SK-N-SH (cell line): ENCODE data around the gene NTNG1. TPM values are rescaled to one million over a fixed set of nuclear protein-coding genes. Genes with fewer than 3 reads are reported as not detected.

ENCODE experiments used
- CTCF ChIA-PET: fragments of 300-600, 350-600 bp; formaldehyde crosslinking; extraction: SDS; loops from one replicate; lab custom pipeline; 2021; lab: Yijun Ruan, JAX
- POLR2A ChIA-PET: fragments of 350-600 bp; sonication (Branson Sonifier 250); formaldehyde crosslinking; extraction: SDS; loops from one replicate; lab custom pipeline; 2020; ENCODE audit warnings: antibody characterized with exemption, inconsistent platforms; lab: Yijun Ruan, JAX
- DNase-seq: peaks from one replicate; pipeline ENCODE4 v3.0.0; 2012
- H2AFZ ChIP-seq: fragments of 200-600 bp; sonication (generic); 2 replicates; pipeline ENCODE4 v1.8.1; 2016; ENCODE audit warnings: antibody characterized with exemption, mild to moderate bottlenecking, low read depth
- H3F3A ChIP-seq: fragments of 200-600 bp; sonication (generic); replicated peaks from 2 replicates; pipeline ENCODE3; 2016; ENCODE audit warnings: antibody characterized with exemption, mild to moderate bottlenecking; ENCODE audit not compliant: insufficient read depth
- H3K27ac ChIP-seq, 2 experiments: fragments of 200-500 bp in 1 of 2; fragments of 200-600 bp in 1 of 2; sonication (Bioruptor generic) in 1 of 2; sonication (generic), shearing (Covaris generic) in 1 of 2; 2 replicates each; pipeline versions ENCODE4 v1.5.1 to v1.6.1; 2014 to 2016; ENCODE audit warnings: low read depth in 2 of 2, inconsistent platforms in 1 of 2, low read length in 1 of 2, mild to moderate bottlenecking in 1 of 2, mixed read lengths in 1 of 2
- H3K27me3 ChIP-seq: fragments of 200-600 bp; sonication (generic), shearing (Covaris generic); 2 replicates; pipeline ENCODE4 v1.6.1; 2016; ENCODE audit warnings: mixed run types; ENCODE audit not compliant: insufficient read depth
- H3K36me3 ChIP-seq, 2 experiments: fragments of 200-500 bp in 1 of 2; fragments of 200-600 bp in 1 of 2; sonication (Bioruptor generic) in 1 of 2; sonication (generic) in 1 of 2; replicated peaks in 1 of 2; 2 replicates each; pipeline versions ENCODE3 to v1.5.1; 2014 to 2016; ENCODE audit warnings: low read length in 1 of 2, mild to moderate bottlenecking in 1 of 2; ENCODE audit not compliant: insufficient read depth in 2 of 2, control insufficient read depth in 1 of 2
- H3K4me1 ChIP-seq, 2 experiments: fragments of 200-500 bp in 1 of 2; fragments of 200-600 bp in 1 of 2; sonication (Bioruptor generic) in 1 of 2; sonication (generic), shearing (Covaris generic) in 1 of 2; 2 replicates each; pipeline versions ENCODE4 v1.5.1 to v1.6.1; 2014 to 2016; ENCODE audit warnings: low read depth in 1 of 2, low read length in 1 of 2, mixed run types in 1 of 2; ENCODE audit not compliant: insufficient read depth in 2 of 2, control insufficient read depth in 1 of 2
- H3K4me2 ChIP-seq: fragments of 200-600 bp; sonication (generic), shearing (Covaris generic); 2 replicates; pipeline ENCODE4 v1.6.1; 2017; ENCODE audit warnings: mixed run types
- H3K4me3 ChIP-seq, 2 experiments: fragments of 200-500 bp in 1 of 2; fragments of 200-600 bp in 1 of 2; sonication (Bioruptor generic) in 1 of 2; sonication (generic), shearing (Covaris generic) in 1 of 2; 2 replicates each; pipeline versions ENCODE4 v1.5.1 to v1.8.1; 2014 to 2016; ENCODE audit warnings: low read depth in 2 of 2, inconsistent platforms in 1 of 2, low read length in 1 of 2, mild to moderate bottlenecking in 1 of 2, mixed read lengths in 1 of 2, moderate library complexity in 1 of 2
- H3K79me2 ChIP-seq: fragments of 200-600 bp; sonication (generic); 2 replicates; pipeline ENCODE4 v1.8.1; 2017; ENCODE audit warnings: mild to moderate bottlenecking; ENCODE audit not compliant: insufficient read depth
- H3K9ac ChIP-seq: fragments of 200-600 bp; sonication (generic); 2 replicates; pipeline ENCODE4 v1.6.1; 2017; ENCODE audit warnings: mixed run types
- H3K9me2 ChIP-seq: fragments of 200-600 bp; sonication (generic); 2 replicates; pipeline ENCODE4 v1.6.1; 2017; ENCODE audit warnings: mixed run types
- H3K9me3 ChIP-seq: fragments of 200-600 bp; sonication (generic); 2 replicates; pipeline ENCODE4 v1.6.1; 2017; ENCODE audit warnings: mixed run types, mild to moderate bottlenecking, moderate library complexity
- H4K20me1 ChIP-seq: fragments of 200-600 bp; sonication (generic); 2 replicates; pipeline ENCODE4 v1.6.1; 2017; ENCODE audit warnings: mild to moderate bottlenecking, mixed run types; ENCODE audit not compliant: insufficient read depth
- CTCF ChIP-seq: fragments of 200-600 bp; sonication (generic); IDR thresholded peaks from 2 replicates; pipeline ENCODE4 v1.6.1; 2017; ENCODE audit warnings: antibody characterized with exemption, mild to moderate bottlenecking, moderate library complexity
- ELF1 ChIP-seq: IDR thresholded peaks from 2 replicates; pipeline ENCODE4 v1.4.0; 2012
- IRF3 ChIP-seq: fragments of 150-350 bp; IDR thresholded peaks from 2 replicates; pipeline ENCODE4 v1.6.1; 2016; ENCODE audit warnings: mild to moderate bottlenecking, low read depth, low read length
- MEF2A ChIP-seq: IDR thresholded peaks from 2 replicates; pipeline ENCODE4 v1.4.0; 2012; ENCODE audit warnings: low read depth, borderline replicate concordance
- MXI1 ChIP-seq: IDR thresholded peaks from 2 replicates; pipeline ENCODE4 v1.6.1; 2012; ENCODE audit warnings: mild to moderate bottlenecking, low read depth, low read length, improper control_type of control experiment
- YY1 ChIP-seq: IDR thresholded peaks from 2 replicates; pipeline ENCODE4 v1.4.0; 2012; ENCODE audit warnings: low read depth, mild to moderate bottlenecking
- WGBS: methylation state at CpG from one replicate; pipeline ENCODE4 v1.1.6; 2017; ENCODE audit warnings: low lambda C conversion rate; 5-methylcytosine and 5-hydroxymethylcytosine counted together
- polyA plus RNA-seq, 3 experiments: library from polyadenylated mRNA; depleted of rRNA; stranded (reverse); fragments of >200 nt; gene quantifications; 2 replicates each; pipeline ENCODE4 v1.2.3, GENCODE V29; 2012

Gene NTNG1
- polyA plus RNA-seq, 1 of the 3 experiments (the other 2 are of a cell fraction) = 0.03 TPM

GRCh38 chr1:107477233-107477632 is 336.4 kb downstream of the NTNG1 start:
- CTCF ChIA-PET = interaction anchor here (1.0 to 2.5 kb wide), 8 partner anchors 8 to 200 kb away, joined by 3 to 11 read pairs (median 3); no protein-coding TSS in a partner anchor
- 64% methylated on average over 2 of the region's 2 CpGs for WGBS
- H3K79me2 ChIP-seq = no peaks in the 10 kb centered on the region

GRCh38 chr1:107479865-107480350 is 339.1 kb downstream of the NTNG1 start:
- no peak overlapping the region for H3K4me2 ChIP-seq
- H3K4me3 ChIP-seq = no peak overlapping the region
- H4K20me1 ChIP-seq = no peaks in the 10 kb centered on the region
- H2AFZ ChIP-seq = no peak overlapping the region
- TF ChIP-seq MEF2A = no peak
- peak; percentile 26; the same call in 1 of the 2 replicates for TF ChIP-seq MXI1
- H3K79me2 ChIP-seq = no peaks in the 10 kb centered on the region
- peak; percentile 56 for DNase-seq
- ChIA-PET CTCF (interaction anchor here (1.0 to 2.5 kb wide), 10 partner anchors 10 to 964 kb away, joined by 3 to 11 read pairs (median 4); no protein-coding TSS in a partner anchor), POLR2A (no interaction called here)
- 60% methylated on average over 11 of the region's 11 CpGs for WGBS
- H3K9ac ChIP-seq = no peak overlapping the region
- H3K4me1 ChIP-seq = peaks cover 4 to 14% of the 10 kb centered on the region in 2 experiments; a peak in 2 of 4 replicates
- no peaks in the 10 kb centered on the region for H3K9me2 ChIP-seq
- no peak overlapping the region; a peak in 1 of 4 replicates for H3K27ac ChIP-seq
- H3K9me3 ChIP-seq = no peaks in the 10 kb centered on the region
- H3K27me3 ChIP-seq = no peaks in the 10 kb centered on the region
- H3F3A ChIP-seq = no peaks in the 10 kb centered on the region
- H3K36me3 ChIP-seq = no peaks in the 10 kb centered on the region

More at GRCh38 chr1:107477233-107477632, 336.4 kb downstream of the NTNG1 start:
- POLR2A ChIA-PET = no interaction called here
- Histone ChIP-seq H3K9me3 (no peaks in the 10 kb centered on the region), H3K4me1 (peaks cover 6 to 14% of the 10 kb centered on the region in 2 experiments; a peak in 2 of 4 replicates), H4K20me1 (no peaks in the 10 kb centered on the region), H3K4me3 (no peak overlapping the region), H3K27me3 (no peaks in the 10 kb centered on the region), H3K36me3 (no peaks in the 10 kb centered on the region), H3K9ac (no peak overlapping the region), H2AFZ (no peak overlapping the region), H3K9me2 (no peaks in the 10 kb centered on the region), H3K27ac (no peak overlapping the region), H3F3A (no peaks in the 10 kb centered on the region), H3K4me2 (no peak overlapping the region)
- TF ChIP-seq ELF1 (no peak), CTCF (peak; percentile 29; the same call in 1 of the 2 replicates), IRF3 (no peak), YY1 (no peak)
- DNase-seq = no peak
